HuH-7 (cell line): ENCODE results near the gene PRRC1.
"Not testable (repeated sequence)": the region's sequence is repeated elsewhere in the genome, so short reads cannot be mapped to it uniquely, and the experiment has no call there.

Experiments used
- DNase-seq: peaks from one replicate; pipeline ENCODE4 v3.0.0; 2011; ENCODE audit warnings: low spot score

Gene PRRC1

DNA sequence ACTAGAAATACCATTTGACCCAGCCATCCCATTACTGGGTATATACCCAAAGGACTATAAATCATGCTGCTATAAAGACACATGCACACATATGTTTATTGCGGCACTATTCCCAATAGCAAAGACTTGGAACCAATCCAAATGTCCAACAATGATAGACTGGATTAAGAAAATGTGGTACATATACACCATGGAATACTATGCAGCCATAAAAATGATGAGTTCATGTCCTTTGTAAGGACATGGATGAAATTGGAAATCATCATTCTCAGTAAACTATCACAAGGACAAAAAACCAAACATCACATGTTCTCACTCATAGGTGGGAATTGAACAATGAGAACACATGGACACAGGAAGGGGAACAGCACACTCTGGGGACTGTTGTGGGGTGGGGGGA lies 27.8 kb downstream of the PRRC1 start:
- DNase-seq: not testable (repeated sequence)

DNA sequence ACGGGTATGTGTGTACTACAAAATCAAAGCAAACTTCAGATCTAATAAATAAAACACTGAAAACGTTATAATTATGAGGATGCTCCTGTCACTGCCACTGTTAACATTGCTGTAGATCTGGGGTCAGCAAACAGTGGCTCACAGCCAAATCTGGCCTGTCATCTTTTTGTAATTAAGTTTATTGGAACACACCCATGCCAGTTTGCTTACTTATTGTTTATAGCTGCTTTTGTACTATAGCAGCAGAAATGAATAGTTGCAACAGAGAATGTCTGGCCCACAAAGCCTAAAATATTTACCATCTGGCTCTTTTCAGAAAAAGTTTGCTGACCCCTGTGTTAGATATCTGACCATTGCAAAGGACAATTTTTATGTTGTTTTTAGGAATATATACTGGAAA lies 32.1 kb downstream of the PRRC1 start:
- no peak for DNase-seq

DNA sequence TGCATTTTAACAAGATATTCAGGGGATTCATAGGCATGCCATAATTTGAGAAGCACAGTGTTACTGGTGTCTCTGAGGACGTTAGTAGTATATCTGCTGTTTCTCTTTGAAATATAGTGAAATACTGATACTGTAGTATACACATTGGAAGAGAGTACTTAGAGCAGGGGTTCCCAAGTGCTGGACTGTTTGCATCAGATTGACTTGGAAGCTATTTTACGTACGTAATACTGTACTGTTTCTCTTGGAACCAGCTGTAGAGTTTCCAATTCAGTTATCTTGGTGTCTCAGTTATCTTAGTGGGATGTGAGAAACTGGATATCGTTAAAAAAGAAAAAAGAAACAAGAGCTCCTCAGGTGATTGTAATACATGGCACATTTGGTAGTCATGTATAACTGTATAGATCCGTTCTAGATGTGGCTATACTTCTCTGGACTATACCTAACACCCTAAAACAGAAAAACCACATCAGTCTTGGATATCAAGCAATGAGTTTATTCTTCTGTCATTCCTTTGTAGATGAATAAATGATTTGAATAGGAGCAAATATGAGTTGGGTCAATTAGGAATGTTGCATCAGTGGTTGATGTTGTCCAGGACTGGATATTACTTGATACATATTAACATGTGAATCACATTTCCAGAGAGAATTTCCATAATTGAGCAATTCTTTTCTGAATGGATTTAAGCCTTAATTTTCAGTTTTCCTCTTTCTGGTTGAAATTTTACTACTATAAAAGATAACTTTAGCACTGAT lies 33.4 kb downstream of the PRRC1 start:
- no peak for DNase-seq

DNA sequence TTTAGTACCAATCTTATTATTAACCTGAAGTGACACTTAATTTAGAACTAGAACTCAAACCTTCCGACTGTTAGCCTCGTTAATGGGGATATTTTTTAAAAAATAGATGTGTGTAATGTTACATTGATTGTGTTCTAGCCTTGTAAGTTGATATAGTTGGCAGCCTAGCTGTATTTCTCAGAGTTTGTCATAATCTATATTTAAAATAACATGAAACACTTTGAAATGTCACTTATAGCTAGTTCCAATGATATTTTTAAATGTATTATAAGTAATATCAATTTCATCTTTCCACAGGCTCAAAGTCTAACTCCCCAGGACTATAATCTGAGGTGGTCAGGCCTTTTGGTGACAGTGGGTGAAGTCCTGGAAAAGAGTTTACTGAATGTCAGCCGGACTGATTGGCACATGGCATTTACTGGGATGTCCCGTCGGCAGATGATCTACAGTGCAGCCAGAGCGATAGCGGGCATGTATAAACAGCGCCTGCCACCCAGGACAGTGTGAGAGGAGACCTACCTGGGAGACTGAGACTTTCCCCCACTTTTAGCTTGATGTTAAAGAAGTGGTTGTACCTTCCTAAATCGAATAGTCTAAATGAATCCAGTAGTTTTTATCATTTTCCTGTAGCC lies 34.1 kb downstream of the PRRC1 start:
- DNase-seq: no peak

DNA sequence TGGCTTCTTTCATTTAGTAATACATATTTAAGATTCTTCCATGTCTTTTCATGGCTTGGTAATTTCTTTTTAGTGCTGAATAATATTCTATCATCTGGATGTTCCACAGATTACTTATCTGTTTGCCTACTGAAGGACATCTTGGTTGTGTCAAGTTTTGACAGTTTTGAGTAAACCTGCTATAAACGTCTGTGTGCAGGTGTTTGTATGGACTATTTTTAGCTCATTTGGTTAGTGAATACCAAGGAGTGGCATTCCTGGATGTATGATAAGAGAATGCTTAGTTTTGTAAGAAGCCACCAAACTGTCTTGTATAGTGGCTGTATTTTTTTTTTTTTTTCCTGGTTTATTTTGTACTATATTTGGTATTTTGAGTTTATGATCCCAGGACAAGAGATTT lies 38.4 kb downstream of the PRRC1 start:
- no peak for DNase-seq

DNA sequence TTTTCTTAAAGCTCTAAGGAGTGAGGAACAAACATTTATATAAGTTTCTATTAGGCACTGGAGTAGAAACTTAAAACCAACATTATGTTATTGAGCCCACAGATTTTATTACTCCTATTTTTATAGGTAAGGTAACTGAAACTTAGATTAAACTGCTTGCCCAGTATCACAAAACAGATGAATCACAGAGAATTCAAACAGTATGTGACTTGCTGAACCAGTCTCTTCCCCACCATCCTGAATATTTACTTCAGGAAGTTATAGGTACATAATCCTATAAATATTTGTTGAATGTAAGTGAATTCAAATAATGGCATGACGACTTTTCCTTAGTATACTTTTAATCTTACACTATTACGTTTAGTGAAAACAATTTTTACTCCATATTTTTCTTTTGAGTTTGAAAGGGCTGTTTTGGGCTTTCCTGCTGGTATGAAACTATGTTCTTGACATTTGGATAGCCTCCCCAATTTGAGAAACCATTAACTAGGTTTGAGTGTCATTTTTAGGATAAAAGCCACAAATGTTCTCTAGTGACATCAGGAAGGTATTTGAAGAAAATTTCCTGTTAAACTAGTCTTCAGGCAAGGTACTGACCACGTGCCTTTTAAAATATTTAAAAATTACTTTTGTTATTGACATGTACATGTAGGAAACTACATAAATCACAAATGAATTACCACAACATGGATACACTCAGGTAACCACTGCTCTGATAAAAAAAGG lies 39.3 kb downstream of the PRRC1 start:
- DNase-seq: no peak

DNA sequence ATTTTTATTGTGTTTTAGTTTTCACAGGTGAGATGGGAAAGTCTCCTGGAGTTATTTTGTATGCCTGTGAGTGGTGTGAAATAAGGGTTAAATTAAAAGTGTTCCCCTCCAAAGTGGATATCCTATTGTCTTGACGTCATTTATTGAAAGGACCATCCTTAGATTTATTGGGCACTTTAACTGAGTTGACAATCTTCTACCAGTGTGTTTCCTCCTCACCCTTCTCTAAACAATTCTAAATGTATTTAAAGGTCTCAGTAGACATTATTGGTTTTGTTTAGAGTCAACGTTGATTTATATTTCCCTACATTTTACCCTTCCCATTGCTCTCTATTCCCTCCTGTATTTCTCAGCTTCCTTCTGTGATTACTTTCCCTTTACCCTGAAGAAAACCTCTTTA lies 40.8 kb downstream of the PRRC1 start:
- DNase-seq: no peak

DNA sequence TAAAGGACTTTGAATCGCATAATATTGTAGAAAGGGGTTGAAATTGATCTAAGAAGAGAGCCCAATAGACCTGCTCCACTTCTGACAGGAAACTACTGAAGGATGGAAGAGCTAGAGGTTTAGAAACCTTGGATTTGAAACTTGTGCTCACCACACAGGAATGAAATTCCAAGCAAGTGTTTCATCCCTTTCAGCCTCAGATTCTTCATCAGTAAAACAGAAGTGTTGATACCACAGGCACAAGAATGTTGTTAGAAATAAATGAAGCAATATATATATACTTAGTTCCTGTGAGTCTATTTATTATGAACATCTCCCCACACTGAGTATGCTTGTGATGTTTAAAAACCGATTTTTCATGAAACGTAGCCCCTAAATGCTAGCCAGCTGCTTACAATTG lies 43.8 kb downstream of the PRRC1 start:
- no peak for DNase-seq

DNA sequence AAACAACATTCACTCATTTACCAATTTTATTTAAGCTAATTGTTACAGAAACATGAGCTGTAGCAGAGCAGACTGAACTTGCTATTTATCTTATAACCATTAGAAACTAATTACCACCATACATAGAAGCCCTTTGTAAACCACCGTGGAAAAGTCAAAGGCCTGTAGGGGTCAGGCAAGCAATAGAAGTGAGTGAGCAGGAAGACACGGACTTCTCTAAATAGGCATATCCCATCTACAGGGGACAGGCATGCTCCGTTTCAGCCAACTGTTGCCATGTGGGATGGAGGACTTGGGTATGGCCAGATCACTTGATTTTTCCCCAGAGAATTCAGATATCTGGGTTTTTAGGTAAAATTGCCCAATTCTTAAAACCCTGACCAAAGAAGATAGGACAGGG lies 44.8 kb downstream of the PRRC1 start:
- peak; percentile 26 for DNase-seq

DNA sequence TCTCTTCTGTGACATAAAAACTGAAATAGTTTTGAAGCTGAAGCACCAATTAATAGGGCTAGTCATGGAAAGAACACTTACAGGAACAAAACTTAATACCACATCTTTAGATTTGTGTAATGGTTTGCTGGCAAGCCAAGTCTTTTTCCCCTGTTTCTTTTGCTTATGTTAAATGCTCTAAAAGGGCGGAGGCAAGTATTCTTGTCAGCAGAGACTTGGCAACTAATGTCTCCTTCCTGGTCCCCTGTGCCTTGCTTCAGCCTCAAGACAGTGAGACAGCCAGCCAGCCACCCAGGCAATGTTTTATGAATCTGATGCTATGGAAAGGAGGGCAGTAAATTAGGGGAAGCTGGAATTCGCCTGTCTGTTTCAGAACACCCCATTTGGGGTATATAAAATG lies 45.7 kb downstream of the PRRC1 start:
- no peak for DNase-seq

DNA sequence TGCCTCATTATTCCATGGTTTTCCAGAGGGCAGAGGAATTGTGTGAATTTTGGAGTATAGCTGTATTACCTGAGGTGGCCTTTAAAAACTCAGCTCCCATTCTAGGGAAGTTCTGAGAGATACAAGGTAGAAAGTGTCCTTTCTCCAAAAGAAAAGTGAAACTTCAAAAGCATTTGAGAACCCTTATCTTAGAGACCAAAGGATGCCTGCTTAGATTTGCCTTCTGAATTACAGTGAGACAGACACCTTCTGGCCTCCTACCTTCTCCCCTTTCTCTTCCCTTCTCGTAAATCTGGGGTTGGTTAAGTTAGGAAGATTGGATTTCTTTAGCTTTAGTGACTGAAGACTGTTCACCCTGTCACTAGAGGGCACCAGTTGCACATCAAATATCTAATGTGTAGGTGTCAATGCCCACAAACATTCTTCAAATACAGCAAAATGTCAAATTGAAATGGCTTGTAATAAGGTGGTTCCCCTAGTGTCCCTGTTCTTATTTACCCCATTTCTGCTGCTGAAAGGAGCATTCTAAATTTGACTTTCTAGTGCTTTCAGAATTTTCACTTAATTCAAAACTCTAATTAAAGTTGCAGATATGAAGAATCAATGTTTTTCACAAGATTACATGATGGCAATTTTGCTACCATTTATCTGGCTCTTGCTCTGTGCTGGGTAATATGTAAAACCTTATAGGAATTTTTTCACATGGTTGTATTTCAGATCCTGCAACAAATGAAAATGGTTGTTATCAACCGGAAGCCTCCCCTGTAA lies 46.7 kb downstream of the PRRC1 start:
- peak; percentile 47 for DNase-seq

DNA sequence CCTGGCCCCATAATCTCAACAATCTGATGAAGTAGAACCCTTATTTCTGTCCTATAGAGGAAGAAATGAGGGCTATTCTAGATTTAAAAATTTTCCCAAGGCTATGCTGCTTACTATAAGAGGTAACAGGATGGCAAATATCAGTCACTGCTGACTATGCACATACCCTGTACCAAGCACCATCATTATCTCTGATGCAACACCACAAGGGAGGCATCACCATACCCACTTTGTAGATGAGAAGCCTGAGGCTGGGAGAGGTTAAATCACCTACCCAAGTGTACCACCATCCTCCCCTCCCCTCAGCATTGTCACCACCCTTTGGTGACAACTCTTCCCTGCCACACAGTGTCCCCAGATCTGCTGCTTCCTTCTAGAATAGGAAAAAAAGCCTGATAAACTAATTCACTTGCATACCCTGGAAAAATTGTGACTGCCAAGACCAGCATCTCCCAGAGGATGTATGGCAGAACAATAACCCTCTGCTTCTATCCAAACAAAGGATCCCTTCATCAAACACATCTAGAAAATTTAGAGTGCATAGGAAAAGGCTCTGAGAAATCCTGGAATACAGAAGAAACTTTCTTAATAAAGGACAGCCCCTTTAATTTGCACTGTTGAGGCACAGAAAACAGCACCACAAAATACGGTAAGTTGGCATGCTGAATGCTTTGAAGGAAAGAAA lies 48.3 kb downstream of the PRRC1 start:
- DNase-seq: no peak

DNA sequence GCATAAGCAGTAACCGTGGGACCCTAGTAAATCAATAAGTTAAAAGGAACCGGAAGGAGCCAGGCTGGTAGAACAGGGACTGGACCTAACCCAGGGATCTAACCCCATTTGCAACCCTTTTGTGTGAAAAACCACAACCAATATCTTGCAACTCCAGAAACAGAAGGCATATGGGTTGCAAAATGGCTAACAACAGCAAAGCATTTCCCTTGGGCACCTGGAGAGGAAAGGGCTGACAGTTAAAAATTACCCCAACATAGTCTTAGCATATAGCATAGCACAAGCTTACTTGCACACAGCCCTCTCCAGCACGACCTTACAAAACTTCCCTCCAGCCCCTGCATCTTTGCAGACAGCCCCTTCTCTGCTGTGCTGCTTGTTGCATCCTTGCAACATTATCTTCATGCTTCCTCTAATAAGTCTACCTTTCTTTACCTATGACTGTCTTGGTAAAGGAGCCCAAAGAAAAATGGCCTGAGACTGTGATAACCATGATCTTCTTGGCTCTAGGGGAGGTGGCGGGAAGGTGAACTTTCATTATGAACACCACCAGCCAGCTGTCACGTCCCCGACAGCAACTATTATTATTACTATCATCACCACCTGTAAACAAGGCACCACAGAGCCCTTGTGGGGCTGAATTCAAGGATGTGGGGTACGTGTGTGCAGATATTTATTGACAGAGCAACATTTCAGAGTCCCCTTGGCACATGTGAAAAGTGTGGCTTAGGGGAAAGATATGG lies 49.8 kb downstream of the PRRC1 start:
- no peak for DNase-seq

DNA sequence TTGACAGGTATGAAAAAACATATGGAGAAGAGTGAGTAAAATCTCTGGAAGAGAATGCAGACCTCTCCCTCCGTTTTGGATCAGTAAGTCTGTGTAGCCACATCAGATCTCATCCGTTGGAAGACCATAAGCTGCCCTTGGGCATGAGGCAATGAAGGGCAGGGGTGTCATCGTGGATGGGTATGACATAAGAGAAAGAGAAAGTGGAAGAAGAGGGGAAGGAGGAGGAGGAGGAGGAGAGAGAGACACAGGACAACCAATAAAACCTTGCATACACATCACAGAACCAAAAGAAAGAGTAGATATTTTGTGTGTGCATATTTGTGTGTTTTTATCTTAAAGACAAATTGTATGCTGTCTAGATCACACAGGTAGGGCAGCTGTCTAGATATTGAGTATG lies 50.7 kb downstream of the PRRC1 start:
- no peak for DNase-seq

DNA sequence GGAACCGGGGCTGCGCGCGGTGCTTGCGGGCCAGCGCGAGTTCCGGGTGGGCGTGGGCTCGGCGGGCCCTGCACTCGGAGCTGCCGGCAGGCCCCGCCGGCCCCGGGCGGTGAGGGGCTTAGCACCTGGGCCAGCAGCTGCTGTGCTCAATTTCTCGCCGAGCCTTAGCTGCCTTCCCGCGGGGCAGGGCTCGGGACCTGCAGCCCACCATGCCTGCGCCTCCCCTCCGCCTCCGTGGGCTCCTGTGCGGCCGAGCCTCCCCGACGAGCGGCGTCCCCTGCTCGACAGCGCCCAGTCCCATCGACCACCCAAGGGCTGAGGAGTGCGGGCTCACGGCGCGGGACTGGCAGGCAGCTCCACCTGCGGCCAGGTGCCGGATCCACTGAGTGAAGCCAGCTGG lies 52.0 kb downstream of the PRRC1 start:
- DNase-seq: not testable (repeated sequence)

DNA sequence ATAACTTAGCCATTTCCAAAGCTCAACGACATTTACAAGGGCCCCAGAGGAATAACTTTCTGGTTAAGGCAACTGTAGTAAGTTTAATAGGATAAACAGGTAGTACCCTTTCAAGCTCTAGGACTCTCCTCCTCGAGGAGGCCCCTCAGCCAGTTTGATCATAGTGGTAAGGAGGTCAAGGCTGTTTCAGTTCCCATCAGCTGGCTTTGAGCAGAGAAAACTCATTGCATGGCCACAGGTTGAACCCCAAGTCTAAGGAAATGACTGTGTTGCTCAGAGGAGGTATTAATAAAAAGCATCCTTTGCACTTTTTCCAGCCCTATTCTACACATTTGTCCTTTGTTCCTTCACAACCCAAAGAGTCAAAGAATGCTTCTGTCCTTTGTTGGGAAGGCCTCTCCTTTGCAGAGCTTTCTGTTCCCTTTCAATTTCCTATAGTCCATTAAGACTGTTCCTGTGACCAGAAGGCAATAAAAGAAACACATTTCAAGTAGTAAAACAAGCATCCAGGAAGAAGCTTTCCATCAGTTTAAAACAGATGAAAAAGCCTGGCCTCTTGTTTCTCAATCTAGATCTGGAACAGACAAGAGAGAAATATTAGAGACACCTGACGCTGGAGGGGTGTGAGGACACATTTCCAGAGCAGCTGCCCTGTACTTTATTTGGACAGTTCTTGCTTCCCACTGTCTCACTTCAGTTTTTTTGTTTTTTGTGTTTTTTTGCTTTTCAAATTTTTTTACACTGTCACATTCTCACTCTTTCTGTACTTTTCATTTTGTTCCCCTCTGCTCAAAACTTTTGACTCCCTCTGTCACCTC lies 54.1 kb downstream of the PRRC1 start:
- no peak for DNase-seq

DNA sequence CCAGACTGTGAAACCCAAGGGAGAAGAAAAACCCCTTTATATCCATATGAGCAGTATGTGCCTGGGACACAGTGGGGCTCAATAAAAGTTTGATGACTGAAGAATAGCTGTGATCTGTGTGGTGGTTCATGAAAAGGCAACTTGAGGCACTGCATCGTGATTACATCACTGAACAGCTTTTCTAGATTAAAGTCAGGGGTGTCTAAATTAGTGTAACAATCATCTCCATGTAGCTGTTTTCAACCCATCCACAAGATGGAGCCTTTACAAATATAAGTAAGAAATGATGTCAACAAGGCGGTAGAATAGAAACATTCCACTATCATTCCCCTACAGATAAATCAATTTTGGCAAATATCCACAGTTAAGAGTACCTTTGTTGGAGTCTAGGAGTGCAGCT lies 55.5 kb downstream of the PRRC1 start:
- DNase-seq: peak; percentile 45

DNA sequence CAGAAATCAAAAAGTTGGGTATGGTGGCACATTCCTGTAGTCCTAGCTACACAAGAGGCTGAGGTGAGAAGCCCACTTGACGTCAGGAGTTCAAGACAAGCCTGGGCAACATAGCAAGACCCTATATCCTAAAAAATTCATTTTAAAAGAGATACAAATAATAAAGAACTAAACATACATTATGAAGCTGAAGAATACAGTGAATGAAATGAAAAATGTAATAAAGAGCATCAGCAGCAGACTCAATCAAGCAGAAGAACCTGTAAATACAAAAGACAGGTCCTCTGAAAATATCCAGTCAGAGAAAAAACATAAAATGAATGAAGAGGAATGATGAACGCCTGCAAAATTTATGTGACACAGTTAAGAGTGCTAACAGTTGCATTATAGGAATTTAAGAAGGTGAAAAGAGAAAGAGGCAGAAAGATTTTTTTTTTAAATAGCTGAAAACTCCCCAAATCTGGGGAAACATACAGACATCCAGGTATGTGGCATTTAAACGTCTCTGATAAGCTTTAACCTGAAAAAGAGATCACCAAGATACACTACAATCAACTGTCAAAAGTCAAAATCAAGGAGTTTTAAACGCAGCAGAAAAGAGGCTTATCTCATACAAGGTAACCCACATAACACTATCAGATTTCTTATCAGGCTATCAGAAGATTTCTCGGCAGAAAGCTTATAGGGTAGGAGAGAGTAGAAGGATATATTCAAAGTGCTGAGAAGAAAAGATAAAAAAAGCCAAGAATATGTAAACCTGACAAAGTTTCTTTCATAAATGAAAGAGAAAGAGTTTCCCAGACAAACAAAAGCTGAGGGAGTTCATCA lies 57.6 kb downstream of the PRRC1 start:
- DNase-seq: no peak

DNA sequence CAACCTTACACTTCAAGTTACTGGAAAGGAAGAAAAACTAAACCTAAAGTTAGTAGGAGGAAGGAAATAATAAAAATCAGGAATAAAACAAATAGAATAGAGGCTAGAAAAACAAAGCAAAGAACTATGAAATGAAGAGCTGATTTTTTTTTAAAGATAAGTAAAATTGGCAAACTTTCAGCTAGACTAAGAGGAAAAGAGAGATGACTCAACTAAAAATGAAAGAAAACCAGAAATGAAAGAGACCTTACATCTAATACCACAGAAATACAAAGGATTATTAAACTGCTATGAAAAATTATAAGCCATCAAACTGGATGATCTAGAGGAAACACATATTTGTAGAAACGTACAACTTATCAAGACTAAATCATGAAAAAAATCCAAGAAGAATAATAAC lies 60.0 kb downstream of the PRRC1 start:
- DNase-seq: no peak
